K562 (cell line): ENCODE results near the gene CCND3. TPM values are rescaled to one million over a fixed set of nuclear protein-coding genes. Genes with fewer than 3 reads are reported as not detected.

Experiments
- BCOR ChIP-seq: fragments of 450-650 bp; IDR thresholded peaks from 2 replicates; pipeline ENCODE4 v1.6.1; 2016
- EP400 ChIP-seq: fragments of 450-650 bp; IDR thresholded peaks from 2 replicates; pipeline ENCODE4 v1.6.1; 2017; ENCODE audit warnings: antibody characterized with exemption, mild to moderate bottlenecking, moderate library complexity
- GTF2E2 ChIP-seq: fragments of 200-800 bp; sonication (Bioruptor generic); IDR thresholded peaks from 2 replicates; pipeline ENCODE4 v1.6.1; 2016; ENCODE audit warnings: missing genetic modification characterization, missing compliant biosample characterization
- MYC ChIP-seq, 2 experiments: fragments of 250-450 bp in 1 of 2; sonication (Bioruptor Pico) in 1 of 2; IDR thresholded peaks; 2 replicates each; pipeline versions ENCODE4 v1.5.1 to v1.6.1; 2012 to 2021; ENCODE audit warnings: low read depth in 2 of 2, borderline replicate concordance in 1 of 2, improper control_type of control experiment in 1 of 2, low read length in 1 of 2, mild to moderate bottlenecking in 1 of 2, moderate library complexity in 1 of 2
- NCOR1 ChIP-seq: fragments of 450-650 bp; IDR thresholded peaks from 2 replicates; pipeline ENCODE4 v1.6.1; 2016; ENCODE audit warnings: mild to moderate bottlenecking, moderate library complexity
- SMAD4 ChIP-seq: fragments of 250-450 bp; sonication (Bioruptor Pico); conservative IDR thresholded peaks from 2 replicates; pipeline ENCODE4 v1.8.0; 2021; ENCODE audit warnings: inconsistent platforms, mild to moderate bottlenecking, moderate library complexity
- ZNF444 ChIP-seq: fragments of 250-450 bp; sonication (Bioruptor Pico); IDR thresholded peaks from 2 replicates; pipeline ENCODE4 v1.4.0; 2020; ENCODE audit warnings: mild to moderate bottlenecking, moderate library complexity
- ZSCAN32 ChIP-seq: fragments of 450-650 bp; formaldehyde crosslinking; IDR thresholded peaks from 2 replicates; pipeline ENCODE4 v1.4.0; 2020; ENCODE audit warnings: mild to moderate bottlenecking, moderate library complexity
- polyA plus RNA-seq, 8 experiments: library from polyadenylated mRNA; depleted of rRNA in 4 of 8; stranded (reverse) in 5 of 8; unstranded in 3 of 8; fragments of >200 nt; fragmentation: Nextera tagmentation in 2 of 8; fragmentation: Illumina TruSeq in 1 of 8; extraction: Ambion mirVana in 2 of 8; extraction: Trizol in 1 of 8; gene quantifications; 2 replicates each; pipeline versions ENCODE4 v1.2.1 to v1.2.3, GENCODE V29; 2011 to 2014; ENCODE audit warnings: inconsistent platforms in 1 of 8, missing spikeins in 1 of 8
- total RNA-seq, 7 experiments: library from RNA; depleted of rRNA in 6 of 7; stranded (reverse); fragments of >200 nt in 6 of 7; fragmentation: Illumina TruSeq in 2 of 7; extraction: Trizol in 2 of 7; gene quantifications; 2 replicates each; pipeline versions ENCODE4 v1.2.1 to v1.2.3, GENCODE V29; 2011 to 2021; ENCODE audit warnings: low replicate concordance in 1 of 7
- TF ChIP-seq, protein P1 (sequence below): fragments of 200-600 bp; sonication (generic); IDR thresholded peaks from one replicate; pipeline ENCODE4 v1.6.1; 2012; ENCODE audit warnings: mild to moderate bottlenecking, low read depth, low read length, inconsistent platforms
- TF ChIP-seq, protein P2 (sequence below): sonication (generic); formaldehyde crosslinking; IDR thresholded peaks from 2 replicates; pipeline ENCODE4 v1.8.1; 2023; ENCODE audit warnings: mild to moderate bottlenecking, missing genetic modification reagents
- TF ChIP-seq, protein P3 (sequence below): fragments of 450-650 bp; IDR thresholded peaks from 2 replicates; pipeline ENCODE4 v1.6.1; 2017; ENCODE audit warnings: antibody characterized with exemption, mild to moderate bottlenecking

The CCND3 gene
- total and polyA plus RNA-seq, 9 of the 15 experiments (the other 6 are each of a cell fraction or from before 2014, with no cell fraction given), result 21.5 to 204 (median 97.4) TPM

DNA sequence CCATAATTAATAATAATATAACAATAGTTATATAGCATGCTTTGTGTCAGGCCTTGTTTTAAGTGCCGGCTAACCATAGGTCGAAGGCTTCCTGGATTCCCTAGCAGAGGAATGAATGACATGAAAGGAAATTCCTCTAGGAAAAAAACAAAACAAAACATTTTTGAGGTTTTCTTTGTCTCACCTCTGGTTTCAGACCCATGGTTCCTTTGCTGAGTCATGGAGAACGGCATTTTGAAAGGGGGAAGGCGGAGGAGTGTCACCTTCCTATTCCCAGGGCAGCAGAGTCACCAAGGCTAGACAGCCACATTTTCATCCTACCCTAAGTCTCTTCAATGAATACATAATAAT lies 25.3 kb upstream of the CCND3 start (continued):
- TF ChIP-seq, protein P1, sequence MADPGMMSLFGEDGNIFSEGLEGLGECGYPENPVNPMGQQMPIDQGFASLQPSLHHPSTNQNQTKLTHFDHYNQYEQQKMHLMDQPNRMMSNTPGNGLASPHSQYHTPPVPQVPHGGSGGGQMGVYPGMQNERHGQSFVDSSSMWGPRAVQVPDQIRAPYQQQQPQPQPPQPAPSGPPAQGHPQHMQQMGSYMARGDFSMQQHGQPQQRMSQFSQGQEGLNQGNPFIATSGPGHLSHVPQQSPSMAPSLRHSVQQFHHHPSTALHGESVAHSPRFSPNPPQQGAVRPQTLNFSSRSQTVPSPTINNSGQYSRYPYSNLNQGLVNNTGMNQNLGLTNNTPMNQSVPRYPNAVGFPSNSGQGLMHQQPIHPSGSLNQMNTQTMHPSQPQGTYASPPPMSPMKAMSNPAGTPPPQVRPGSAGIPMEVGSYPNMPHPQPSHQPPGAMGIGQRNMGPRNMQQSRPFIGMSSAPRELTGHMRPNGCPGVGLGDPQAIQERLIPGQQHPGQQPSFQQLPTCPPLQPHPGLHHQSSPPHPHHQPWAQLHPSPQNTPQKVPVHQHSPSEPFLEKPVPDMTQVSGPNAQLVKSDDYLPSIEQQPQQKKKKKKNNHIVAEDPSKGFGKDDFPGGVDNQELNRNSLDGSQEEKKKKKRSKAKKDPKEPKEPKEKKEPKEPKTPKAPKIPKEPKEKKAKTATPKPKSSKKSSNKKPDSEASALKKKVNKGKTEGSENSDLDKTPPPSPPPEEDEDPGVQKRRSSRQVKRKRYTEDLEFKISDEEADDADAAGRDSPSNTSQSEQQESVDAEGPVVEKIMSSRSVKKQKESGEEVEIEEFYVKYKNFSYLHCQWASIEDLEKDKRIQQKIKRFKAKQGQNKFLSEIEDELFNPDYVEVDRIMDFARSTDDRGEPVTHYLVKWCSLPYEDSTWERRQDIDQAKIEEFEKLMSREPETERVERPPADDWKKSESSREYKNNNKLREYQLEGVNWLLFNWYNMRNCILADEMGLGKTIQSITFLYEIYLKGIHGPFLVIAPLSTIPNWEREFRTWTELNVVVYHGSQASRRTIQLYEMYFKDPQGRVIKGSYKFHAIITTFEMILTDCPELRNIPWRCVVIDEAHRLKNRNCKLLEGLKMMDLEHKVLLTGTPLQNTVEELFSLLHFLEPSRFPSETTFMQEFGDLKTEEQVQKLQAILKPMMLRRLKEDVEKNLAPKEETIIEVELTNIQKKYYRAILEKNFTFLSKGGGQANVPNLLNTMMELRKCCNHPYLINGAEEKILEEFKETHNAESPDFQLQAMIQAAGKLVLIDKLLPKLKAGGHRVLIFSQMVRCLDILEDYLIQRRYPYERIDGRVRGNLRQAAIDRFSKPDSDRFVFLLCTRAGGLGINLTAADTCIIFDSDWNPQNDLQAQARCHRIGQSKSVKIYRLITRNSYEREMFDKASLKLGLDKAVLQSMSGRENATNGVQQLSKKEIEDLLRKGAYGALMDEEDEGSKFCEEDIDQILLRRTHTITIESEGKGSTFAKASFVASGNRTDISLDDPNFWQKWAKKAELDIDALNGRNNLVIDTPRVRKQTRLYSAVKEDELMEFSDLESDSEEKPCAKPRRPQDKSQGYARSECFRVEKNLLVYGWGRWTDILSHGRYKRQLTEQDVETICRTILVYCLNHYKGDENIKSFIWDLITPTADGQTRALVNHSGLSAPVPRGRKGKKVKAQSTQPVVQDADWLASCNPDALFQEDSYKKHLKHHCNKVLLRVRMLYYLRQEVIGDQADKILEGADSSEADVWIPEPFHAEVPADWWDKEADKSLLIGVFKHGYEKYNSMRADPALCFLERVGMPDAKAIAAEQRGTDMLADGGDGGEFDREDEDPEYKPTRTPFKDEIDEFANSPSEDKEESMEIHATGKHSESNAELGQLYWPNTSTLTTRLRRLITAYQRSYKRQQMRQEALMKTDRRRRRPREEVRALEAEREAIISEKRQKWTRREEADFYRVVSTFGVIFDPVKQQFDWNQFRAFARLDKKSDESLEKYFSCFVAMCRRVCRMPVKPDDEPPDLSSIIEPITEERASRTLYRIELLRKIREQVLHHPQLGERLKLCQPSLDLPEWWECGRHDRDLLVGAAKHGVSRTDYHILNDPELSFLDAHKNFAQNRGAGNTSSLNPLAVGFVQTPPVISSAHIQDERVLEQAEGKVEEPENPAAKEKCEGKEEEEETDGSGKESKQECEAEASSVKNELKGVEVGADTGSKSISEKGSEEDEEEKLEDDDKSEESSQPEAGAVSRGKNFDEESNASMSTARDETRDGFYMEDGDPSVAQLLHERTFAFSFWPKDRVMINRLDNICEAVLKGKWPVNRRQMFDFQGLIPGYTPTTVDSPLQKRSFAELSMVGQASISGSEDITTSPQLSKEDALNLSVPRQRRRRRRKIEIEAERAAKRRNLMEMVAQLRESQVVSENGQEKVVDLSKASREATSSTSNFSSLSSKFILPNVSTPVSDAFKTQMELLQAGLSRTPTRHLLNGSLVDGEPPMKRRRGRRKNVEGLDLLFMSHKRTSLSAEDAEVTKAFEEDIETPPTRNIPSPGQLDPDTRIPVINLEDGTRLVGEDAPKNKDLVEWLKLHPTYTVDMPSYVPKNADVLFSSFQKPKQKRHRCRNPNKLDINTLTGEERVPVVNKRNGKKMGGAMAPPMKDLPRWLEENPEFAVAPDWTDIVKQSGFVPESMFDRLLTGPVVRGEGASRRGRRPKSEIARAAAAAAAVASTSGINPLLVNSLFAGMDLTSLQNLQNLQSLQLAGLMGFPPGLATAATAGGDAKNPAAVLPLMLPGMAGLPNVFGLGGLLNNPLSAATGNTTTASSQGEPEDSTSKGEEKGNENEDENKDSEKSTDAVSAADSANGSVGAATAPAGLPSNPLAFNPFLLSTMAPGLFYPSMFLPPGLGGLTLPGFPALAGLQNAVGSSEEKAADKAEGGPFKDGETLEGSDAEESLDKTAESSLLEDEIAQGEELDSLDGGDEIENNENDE, result no peak
- TF ChIP-seq ZNF444 (CRISPR knock-in tag) (0 out of 2 replicates have a peak, but pooled peaks have one; percentile 36), SMAD4 (peak; percentile 39; the same call in 1 of the 2 replicates), MYC (IDR thresholded peaks at IDR 0.05; ENCODE audit: low read depth, low read length) (peak; percentile 5; the same call in 1 of the 2 replicates), MYC (CRISPR knock-in tag; IDR thresholded peaks at IDR 0.05; ENCODE audit: borderline replicate concordance, low read depth) (no peak), GTF2E2 (peak; percentile 40; the same call in 1 of the 2 replicates), NCOR1 (peak; percentile 10; the same call in 1 of the 2 replicates), BCOR (no peak), ZSCAN32 (CRISPR knock-in tag) (no peak), EP400 (peak; percentile 60)
- TF ChIP-seq, protein P2, sequence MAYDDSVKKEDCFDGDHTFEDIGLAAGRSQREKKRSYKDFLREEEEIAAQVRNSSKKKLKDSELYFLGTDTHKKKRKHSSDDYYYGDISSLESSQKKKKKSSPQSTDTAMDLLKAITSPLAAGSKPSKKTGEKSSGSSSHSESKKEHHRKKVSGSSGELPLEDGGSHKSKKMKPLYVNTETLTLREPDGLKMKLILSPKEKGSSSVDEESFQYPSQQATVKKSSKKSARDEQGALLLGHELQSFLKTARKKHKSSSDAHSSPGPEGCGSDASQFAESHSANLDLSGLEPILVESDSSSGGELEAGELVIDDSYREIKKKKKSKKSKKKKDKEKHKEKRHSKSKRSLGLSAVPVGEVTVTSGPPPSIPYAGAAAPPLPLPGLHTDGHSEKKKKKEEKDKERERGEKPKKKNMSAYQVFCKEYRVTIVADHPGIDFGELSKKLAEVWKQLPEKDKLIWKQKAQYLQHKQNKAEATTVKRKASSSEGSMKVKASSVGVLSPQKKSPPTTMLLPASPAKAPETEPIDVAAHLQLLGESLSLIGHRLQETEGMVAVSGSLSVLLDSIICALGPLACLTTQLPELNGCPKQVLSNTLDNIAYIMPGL, result no peak
- TF ChIP-seq, protein P3, sequence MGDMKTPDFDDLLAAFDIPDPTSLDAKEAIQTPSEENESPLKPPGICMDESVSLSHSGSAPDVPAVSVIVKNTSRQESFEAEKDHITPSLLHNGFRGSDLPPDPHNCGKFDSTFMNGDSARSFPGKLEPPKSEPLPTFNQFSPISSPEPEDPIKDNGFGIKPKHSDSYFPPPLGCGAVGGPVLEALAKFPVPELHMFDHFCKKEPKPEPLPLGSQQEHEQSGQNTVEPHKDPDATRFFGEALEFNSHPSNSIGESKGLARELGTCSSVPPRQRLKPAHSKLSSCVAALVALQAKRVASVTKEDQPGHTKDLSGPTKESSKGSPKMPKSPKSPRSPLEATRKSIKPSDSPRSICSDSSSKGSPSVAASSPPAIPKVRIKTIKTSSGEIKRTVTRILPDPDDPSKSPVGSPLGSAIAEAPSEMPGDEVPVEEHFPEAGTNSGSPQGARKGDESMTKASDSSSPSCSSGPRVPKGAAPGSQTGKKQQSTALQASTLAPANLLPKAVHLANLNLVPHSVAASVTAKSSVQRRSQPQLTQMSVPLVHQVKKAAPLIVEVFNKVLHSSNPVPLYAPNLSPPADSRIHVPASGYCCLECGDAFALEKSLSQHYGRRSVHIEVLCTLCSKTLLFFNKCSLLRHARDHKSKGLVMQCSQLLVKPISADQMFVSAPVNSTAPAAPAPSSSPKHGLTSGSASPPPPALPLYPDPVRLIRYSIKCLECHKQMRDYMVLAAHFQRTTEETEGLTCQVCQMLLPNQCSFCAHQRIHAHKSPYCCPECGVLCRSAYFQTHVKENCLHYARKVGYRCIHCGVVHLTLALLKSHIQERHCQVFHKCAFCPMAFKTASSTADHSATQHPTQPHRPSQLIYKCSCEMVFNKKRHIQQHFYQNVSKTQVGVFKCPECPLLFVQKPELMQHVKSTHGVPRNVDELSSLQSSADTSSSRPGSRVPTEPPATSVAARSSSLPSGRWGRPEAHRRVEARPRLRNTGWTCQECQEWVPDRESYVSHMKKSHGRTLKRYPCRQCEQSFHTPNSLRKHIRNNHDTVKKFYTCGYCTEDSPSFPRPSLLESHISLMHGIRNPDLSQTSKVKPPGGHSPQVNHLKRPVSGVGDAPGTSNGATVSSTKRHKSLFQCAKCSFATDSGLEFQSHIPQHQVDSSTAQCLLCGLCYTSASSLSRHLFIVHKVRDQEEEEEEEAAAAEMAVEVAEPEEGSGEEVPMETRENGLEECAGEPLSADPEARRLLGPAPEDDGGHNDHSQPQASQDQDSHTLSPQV, result peak; percentile 89
